HG02970 (cell line): ENCODE data around the gene ALOX15.
"Not testable (repeated sequence)": the region's sequence is repeated elsewhere in the genome, so short reads cannot be mapped to it uniquely, and the experiment has no call there.

Experiments used
- ATAC-seq: cut with Tn5 transposase; IDR thresholded peaks from one replicate; pipeline ENCODE4 v1.9.1; 2021; ENCODE audit warnings: mild to moderate bottlenecking, moderate library complexity, moderate number of reproducible peaks; ENCODE audit not compliant: unreplicated experiment, low FRiP score

Gene ALOX15

DNA sequence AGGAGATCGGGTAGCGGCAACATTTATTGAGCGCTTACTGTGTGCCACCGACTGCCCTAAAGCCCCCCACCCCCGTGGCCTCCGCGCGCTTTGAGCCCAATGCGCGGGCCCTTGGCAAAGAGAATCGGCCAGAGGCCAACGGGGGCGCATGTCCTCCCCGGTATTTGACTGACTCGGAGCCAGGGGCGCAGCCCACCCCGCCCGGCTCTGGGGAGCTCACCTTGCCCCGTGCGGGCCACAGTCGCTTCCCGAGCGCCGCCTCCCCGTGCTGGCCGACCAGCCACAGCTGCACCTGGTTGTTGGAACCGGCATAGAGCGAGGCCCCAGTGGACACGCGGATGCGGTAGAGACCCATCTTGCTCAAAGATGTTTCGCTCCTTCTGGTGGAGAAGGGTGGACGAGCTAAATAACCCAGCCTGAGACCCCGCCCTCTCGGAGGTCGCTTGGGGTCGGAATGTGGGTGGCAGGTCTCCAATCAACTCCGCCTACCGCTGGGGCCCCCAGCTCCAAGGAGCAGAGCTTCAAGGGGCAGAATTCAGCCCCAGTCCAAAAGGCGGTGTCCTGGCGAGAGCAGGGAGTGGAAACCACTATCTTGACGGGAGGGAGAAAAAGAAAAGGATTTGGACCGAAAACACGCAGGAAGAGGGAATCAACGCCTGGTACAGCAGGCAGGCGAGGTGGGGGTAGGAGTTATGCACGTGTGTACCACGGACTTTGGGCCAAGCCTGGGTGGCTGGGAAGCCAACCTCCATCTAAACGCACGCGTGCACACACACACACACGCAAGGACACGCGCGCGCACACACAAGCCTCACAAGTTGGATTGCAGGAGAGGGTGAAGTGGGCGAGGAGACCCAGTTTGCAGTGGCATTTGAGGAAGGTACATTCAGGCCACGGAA is at the start of gene ALOX15:
TSS of gene ALOX15 (minus strand) at position 382 of the 899 bp plus-strand sequence. CDS start at position 355, 27 bp downstream.
- ATAC-seq, result no peak

- ATAC-seq, result no peak
Observed at GRCh38 chr17:4690745-4691144, 49.3 kb upstream of the ALOX15 start.

GRCh38 chr17:4689872-4690271 is 48.4 kb upstream of the ALOX15 start:
- ATAC-seq, result not testable (repeated sequence)

DNA sequence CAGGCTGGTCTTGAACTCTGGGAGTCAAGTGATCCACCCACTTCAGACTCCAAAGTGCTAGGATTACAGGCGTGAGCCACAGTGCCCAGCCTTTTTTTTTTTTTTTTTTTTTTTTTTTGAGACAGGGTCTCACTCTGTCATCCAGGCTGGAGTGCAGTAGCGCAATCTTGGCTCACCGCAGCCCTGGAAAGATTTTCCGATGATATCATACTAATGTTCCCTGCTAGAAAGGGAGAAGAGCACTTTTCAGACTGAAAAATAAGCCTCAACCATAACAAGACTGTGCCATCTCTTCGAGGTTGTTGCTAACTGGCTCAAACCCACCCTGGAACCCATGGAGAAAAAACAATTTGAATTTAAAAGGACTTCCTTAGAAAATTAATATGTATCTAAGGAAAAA is 42.3 kb upstream of the ALOX15 start:
- not testable (repeated sequence) for ATAC-seq

- ATAC-seq, result no peak
Observed at GRCh38 chr17:4679658-4680057, 38.2 kb upstream of the ALOX15 start.

DNA sequence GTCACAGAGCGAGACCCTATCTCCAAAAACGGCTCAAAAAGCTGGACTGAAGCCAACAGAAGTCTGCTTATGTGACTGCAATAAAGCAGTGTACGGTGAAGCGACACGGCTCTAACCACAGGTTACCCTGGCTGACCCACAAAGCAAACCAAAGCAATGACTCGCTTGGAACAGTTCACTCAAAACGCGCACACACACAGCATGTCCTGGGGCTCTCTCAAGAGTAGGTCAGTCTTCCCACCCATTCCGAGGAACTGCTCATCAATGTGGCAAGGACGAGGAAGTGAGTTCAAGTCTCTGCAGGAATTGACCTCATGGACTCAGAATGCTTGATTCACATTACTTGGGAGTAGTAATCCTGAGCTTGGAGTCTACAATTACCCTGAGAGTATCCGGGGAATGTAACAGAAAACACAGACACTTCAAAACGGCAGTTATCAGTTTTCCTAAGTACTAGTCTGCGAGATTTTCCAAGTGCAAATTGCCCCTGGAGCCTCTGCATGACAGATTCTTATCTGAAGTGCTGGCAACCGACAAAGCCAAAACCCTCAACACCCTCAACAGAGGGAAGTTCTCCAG is 37.1 kb upstream of the ALOX15 start:
- ATAC-seq, result no peak

GRCh38 chr17:4676791-4677190 is 35.3 kb upstream of the ALOX15 start:
- no peak for ATAC-seq

GRCh38 chr17:4675791-4676190 is 34.3 kb upstream of the ALOX15 start:
- no peak for ATAC-seq

DNA sequence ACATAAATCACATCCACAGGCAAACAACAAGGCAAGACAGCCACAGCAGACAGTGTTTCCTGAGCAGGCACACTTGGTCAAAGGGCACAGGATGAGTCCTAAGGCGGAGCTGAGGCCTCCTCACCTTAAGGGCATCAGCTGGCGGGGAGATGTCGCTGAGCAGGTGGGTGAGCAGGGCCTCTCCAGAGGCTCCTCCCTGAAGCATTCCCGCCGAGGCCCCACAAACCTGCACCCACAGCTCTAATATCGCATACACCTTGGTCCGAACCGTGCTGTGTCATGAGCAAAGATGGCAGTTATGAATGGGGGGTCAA is 33.2 kb upstream of the ALOX15 start:
- no peak for ATAC-seq

GRCh38 chr17:4673986-4674684 is 32.7 kb upstream of the ALOX15 start:
- ATAC-seq, result no peak

- no peak for ATAC-seq
Observed at GRCh38 chr17:4673169-4673568, 31.7 kb upstream of the ALOX15 start.

- no peak for ATAC-seq
Observed at GRCh38 chr17:4672751-4673150, 31.3 kb upstream of the ALOX15 start.

- ATAC-seq, result no peak
Observed at GRCh38 chr17:4672055-4672630, 30.7 kb upstream of the ALOX15 start.

DNA sequence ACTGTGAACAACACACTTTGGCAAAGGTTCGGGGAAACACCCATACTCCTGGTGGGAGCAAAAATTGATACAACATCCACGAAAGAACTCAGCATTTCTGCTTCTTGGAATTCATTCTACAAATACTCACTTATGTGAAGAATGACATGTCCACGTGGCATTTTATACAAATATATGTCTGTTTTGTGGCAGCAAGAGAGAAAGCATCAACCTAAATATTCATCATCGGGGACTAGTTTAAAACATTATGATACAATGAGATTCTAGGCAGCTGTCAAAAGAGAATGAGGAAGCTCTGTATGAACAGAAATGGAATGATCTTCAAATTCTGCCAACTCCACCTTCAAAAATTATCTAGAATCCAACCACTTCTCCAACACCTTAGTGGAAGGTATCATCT is 25.7 kb upstream of the ALOX15 start:
- ATAC-seq, result no peak

GRCh38 chr17:4666296-4666695 is 24.8 kb upstream of the ALOX15 start:
- ATAC-seq, result no peak

DNA sequence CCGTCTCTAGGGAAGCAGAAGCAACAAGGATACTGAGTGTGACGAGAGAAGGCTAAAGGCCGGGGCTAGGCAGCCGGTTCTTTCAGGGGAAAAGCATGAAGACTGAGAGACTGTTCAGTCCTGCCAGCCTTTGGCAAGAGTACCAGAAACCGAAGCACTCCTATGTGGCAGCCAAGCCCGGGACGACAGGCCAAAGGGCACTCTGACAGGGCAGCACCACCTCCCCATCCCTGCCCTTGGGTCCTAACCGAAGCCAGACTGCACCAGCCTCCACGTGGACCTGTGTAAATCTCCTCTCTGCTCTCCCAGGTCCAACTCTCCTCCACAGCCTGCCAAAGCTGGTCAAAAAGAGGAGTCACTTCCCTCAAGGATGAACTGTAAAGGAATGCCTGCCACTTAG is 23.5 kb upstream of the ALOX15 start:
- ATAC-seq, result no peak

GRCh38 chr17:4664230-4664629 is 22.8 kb upstream of the ALOX15 start:
- ATAC-seq, result no peak

DNA sequence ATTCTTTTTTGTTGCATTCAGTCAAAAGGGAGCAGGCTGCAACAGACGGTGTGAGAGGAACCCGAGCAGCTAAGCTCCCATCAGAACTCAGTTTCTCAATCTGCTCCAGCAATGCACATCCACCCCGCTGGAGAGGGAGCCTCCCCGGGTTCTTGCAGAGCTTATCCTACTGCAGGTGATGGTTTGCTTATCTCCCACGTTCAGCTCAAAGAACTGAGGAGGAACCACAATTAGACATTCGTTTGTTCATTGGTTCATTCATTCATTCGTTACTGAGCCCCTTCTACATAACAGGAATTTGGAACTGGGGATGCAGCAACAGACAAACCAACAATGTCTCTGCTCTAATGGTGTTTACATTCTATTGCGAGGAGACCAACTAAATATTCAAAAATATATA is 22.2 kb upstream of the ALOX15 start:
- no peak for ATAC-seq

GRCh38 chr17:4658478-4659305 is 17.2 kb upstream of the ALOX15 start:
- ATAC-seq, result no peak

DNA sequence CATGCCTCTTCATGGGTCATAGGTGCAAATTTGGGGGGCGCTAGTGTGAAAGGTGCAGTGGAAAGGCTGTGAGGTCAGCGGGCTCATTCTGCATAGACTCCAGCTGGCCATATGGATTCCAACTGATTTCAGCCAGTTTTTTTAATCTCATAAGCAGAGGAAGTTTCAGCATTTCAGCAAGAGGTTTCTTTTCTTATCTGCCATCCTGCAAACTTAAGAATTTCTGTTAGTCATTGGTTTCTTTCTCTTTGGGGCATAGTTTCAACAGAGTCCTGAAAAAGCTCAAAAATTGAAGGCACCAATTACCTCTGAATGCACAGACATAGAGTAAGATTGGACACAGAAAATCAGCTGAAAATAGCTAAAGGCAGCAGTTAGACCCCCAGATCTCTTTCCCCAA is 16.2 kb upstream of the ALOX15 start:
- no peak for ATAC-seq
